WERI-Rb-1 (cell line): ENCODE results near the gene DAB2.

ENCODE experiments used
- DNase-seq: peaks from one replicate; pipeline ENCODE4 v3.0.0-alpha.2; 2020
- H3K27ac ChIP-seq: fragments of 250-450 bp; sonication (Bioruptor Pico); 2 replicates; pipeline ENCODE4 v1.5.1; 2020; ENCODE audit warnings: mild to moderate bottlenecking, moderate library complexity
- H3K27me3 ChIP-seq: fragments of 250-450 bp; sonication (Bioruptor Pico); 2 replicates; pipeline ENCODE4 v1.5.1; 2021; ENCODE audit warnings: mild to moderate bottlenecking, low read depth, moderate library complexity; ENCODE audit not compliant: insufficient read depth, severe bottlenecking
- H3K36me3 ChIP-seq: fragments of 250-450 bp; sonication (Bioruptor Pico); 2 replicates; pipeline ENCODE4 v1.5.1; 2020; ENCODE audit warnings: mild to moderate bottlenecking, moderate library complexity
- H3K4me3 ChIP-seq: 2 replicates; pipeline ENCODE4 v1.5.1; 2011; ENCODE audit warnings: low read depth, mild to moderate bottlenecking, control low read depth, low read length
- H3K9me3 ChIP-seq: fragments of 250-450 bp; sonication (Bioruptor Pico); 2 replicates; pipeline ENCODE4 v1.5.1; 2021; ENCODE audit warnings: mild to moderate bottlenecking, moderate library complexity; ENCODE audit not compliant: severe bottlenecking
- CTCF ChIP-seq: IDR thresholded peaks from 2 replicates; pipeline ENCODE4 v1.5.1; 2011; ENCODE audit warnings: low read depth, mild to moderate bottlenecking, control low read depth, inconsistent platforms, low read length

DAB2 gene

GRCh38 chr5:39430461-39430860 lies 5.7 kb upstream of the DAB2 start:
- no peak for DNase-seq
- H3K27ac ChIP-seq = no peak overlapping the region
- no peak for TF ChIP-seq CTCF
- no peaks in the 10 kb centered on the region for H3K9me3 ChIP-seq
- H3K4me3 ChIP-seq = no peak overlapping the region
- H3K36me3 ChIP-seq = no peaks in the 10 kb centered on the region
- no peaks in the 10 kb centered on the region for H3K27me3 ChIP-seq

GRCh38 chr5:39428640-39429039 lies 3.9 kb upstream of the DAB2 start:
- Histone ChIP-seq H3K9me3 (no peaks in the 10 kb centered on the region), H3K27me3 (no peaks in the 10 kb centered on the region), H3K4me3 (no peak overlapping the region), H3K36me3 (no peaks in the 10 kb centered on the region), H3K27ac (no peak overlapping the region)
- TF ChIP-seq CTCF = no peak
- no peak for DNase-seq

GRCh38 chr5:39427633-39428032 lies 2.9 kb upstream of the DAB2 start:
- no peaks in the 10 kb centered on the region for H3K9me3 ChIP-seq
- H3K27ac ChIP-seq = no peak overlapping the region
- TF ChIP-seq CTCF = no peak
- DNase-seq = no peak
- H3K36me3 ChIP-seq = no peaks in the 10 kb centered on the region
- no peaks in the 10 kb centered on the region for H3K27me3 ChIP-seq
- H3K4me3 ChIP-seq = no peak overlapping the region

GRCh38 chr5:39427229-39427628 lies 2.4 kb upstream of the DAB2 start:
- TF ChIP-seq CTCF = no peak
- DNase-seq = no peak
- no peak overlapping the region for H3K27ac ChIP-seq
- no peak overlapping the region for H3K4me3 ChIP-seq
- H3K27me3 ChIP-seq = no peaks in the 10 kb centered on the region
- H3K36me3 ChIP-seq = no peaks in the 10 kb centered on the region
- H3K9me3 ChIP-seq = no peaks in the 10 kb centered on the region

- no peak for TF ChIP-seq CTCF
- Histone ChIP-seq H3K27ac (no peak overlapping the region), H3K36me3 (no peaks in the 10 kb centered on the region), H3K27me3 (no peaks in the 10 kb centered on the region), H3K4me3 (no peak overlapping the region), H3K9me3 (no peaks in the 10 kb centered on the region)
- no peak for DNase-seq
Measured at GRCh38 chr5:39426746-39427105, 1.9 kb upstream of the DAB2 start.

GRCh38 chr5:39426051-39426745 lies 1.4 kb upstream of the DAB2 start:
- H3K9me3 ChIP-seq = no peaks in the 10 kb centered on the region
- no peak for DNase-seq
- no peaks in the 10 kb centered on the region for H3K36me3 ChIP-seq
- H3K27ac ChIP-seq = no peak overlapping the region
- TF ChIP-seq CTCF = no peak
- no peaks in the 10 kb centered on the region for H3K27me3 ChIP-seq
- no peak overlapping the region for H3K4me3 ChIP-seq
